ENCODE data around the gene SLC38A11. TPM values are rescaled to one million over a fixed set of nuclear protein-coding genes. Genes with fewer than 3 reads are reported as not detected.
"Not testable (repeated sequence)": the region's sequence is repeated elsewhere in the genome, so short reads cannot be mapped to it uniquely, and the experiment has no call there.

The SLC38A11 gene
- total and polyA plus RNA-seq, 2 of the 13 experiments (the other 11 are each of a cell fraction or from before 2014, with no cell fraction given) = 14.0 to 14.3 TPM

DNA sequence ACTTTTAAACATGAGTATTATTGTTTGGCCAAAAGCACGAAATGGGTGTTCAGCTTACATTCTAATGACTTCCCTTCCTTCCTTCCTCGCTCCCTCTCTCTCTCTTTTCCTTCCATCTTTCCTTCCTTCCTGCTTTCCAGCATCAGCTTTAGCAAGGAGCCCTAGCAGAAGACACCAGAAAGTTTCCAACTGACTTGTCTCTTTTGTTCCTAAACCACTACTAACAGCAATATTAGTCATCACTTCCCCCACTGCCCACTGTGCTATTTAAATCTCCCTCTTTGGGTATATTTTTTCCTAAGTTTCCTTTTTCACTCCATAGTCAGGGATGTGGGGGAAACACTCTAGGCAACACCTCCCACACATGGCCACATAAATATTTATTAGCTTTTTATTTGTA lies 25.4 kb upstream of the SLC38A11 start:
- H2AFZ ChIP-seq (ENCODE audit: low read length); FAIRE-seq; H3K4me2 ChIP-seq (ENCODE audit: low read depth, low read length); CTCF ChIA-PET (ENCODE audit: low intra/inter-chr PET ratio, low total read pairs); ATAC-seq; H3K4me3 ChIP-seq (replicated peaks in 1 of 3; ENCODE audit: insufficient read depth in 1 of 3, low read depth in 2 of 3, low read length in 3 of 3); POLR2A ChIA-PET; in situ Hi-C loops (cut with HindIII; ENCODE audit: extremely low pct_ligation_motif_present, low pct_unique_long_range_greater_than_20kb); H3K27me3 ChIP-seq (ENCODE audit: control insufficient read depth in 1 of 2, insufficient read depth in 2 of 2, low read length in 2 of 2); H4K20me1 ChIP-seq (ENCODE audit: insufficient read depth, low read length); H3K9ac ChIP-seq (ENCODE audit: insufficient read depth, low read depth, low read length); H3K36me3 ChIP-seq (replicated peaks in 1 of 2; ENCODE audit: control insufficient read depth in 1 of 2, insufficient read depth in 2 of 2, low read length in 2 of 2); BruUV-seq (replicated peaks); H3K27ac ChIP-seq (ENCODE audit: extremely low read length, insufficient read depth, low read length); H3K9me3 ChIP-seq (ENCODE audit: low read length); DNase-seq (ENCODE audit: low spot score); H3K4me1 ChIP-seq (ENCODE audit: insufficient read depth, low read length); H3K79me2 ChIP-seq (ENCODE audit: insufficient read depth, low read length): not testable (repeated sequence)
- WGBS (ENCODE audit: low lambda C conversion rate) = 55% methylated on average over 2 of the region's 2 CpGs
- intact Hi-C loops (cut with micrococcal nuclease; ENCODE audit: unreplicated experiment) = loop anchor here (5.0 kb wide), 1 partner anchor 1177 kb away; no protein-coding TSS in a partner anchor

DNA sequence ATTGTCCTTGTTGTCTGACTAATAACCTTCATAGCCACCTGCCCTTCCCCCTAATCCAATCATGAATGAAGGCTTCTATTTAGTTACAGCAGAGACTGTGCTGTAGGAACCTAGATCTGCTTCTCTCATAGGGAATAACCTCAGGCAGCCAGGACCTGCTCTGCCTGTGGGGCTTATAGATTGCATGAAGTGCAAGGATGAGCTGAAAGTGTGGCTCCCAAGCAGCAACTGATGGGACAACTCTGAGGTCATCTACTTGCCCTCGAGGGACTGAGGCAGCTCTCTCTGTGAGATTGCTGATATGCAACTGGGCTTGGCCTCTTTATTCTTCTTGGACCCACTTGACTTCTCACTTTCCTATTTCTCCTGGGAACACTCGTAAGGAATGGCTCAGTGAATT lies 23.8 kb upstream of the SLC38A11 start:
- CTCF ChIA-PET (ENCODE audit: low intra/inter-chr PET ratio, low total read pairs) = no interaction called here
- WGBS (ENCODE audit: low lambda C conversion rate) = 45% methylated on average over 2 of the region's 2 CpGs

More for the DNA sequence above, 23.8 kb upstream of the SLC38A11 start:
- Histone ChIP-seq H3K79me2 (ENCODE audit: insufficient read depth, low read length) (no peaks in the 10 kb centered on the region), H3K9me3 (ENCODE audit: low read length) (no peaks in the 10 kb centered on the region), H3K4me1 (ENCODE audit: insufficient read depth, low read length) (no peaks in the 10 kb centered on the region), H3K27me3 (ENCODE audit: control insufficient read depth in 1 of 2, insufficient read depth in 2 of 2, low read length in 2 of 2) (no peaks in the 10 kb centered on the region; a peak in 2 of 5 replicates), H4K20me1 (ENCODE audit: insufficient read depth, low read length) (no peaks in the 10 kb centered on the region), H3K27ac (ENCODE audit: extremely low read length, insufficient read depth, low read length) (no peak overlapping the region), H3K36me3 (replicated peaks in 1 of 2; ENCODE audit: control insufficient read depth in 1 of 2, insufficient read depth in 2 of 2, low read length in 2 of 2) (no peaks in the 10 kb centered on the region), H2AFZ (ENCODE audit: low read length) (no peak overlapping the region), H3K4me3 (replicated peaks in 1 of 3; ENCODE audit: insufficient read depth in 1 of 3, low read depth in 2 of 3, low read length in 3 of 3) (no peak overlapping the region), H3K4me2 (ENCODE audit: low read depth, low read length) (no peak overlapping the region), H3K9ac (ENCODE audit: insufficient read depth, low read depth, low read length) (no peak overlapping the region)
- intact Hi-C loops (cut with micrococcal nuclease; ENCODE audit: unreplicated experiment) = no loop called here
- POLR2A ChIA-PET = no interaction called here
- TF ChIP-seq ZNF235 (CRISPR knock-in tag; IDR thresholded peaks at IDR 0.05; ENCODE audit: borderline replicate concordance) (no peak), ZNF550 (CRISPR knock-in tag; IDR thresholded peaks at IDR 0.05; ENCODE audit: borderline replicate concordance) (no peak), RELA (CRISPR knock-in tag; IDR thresholded peaks at IDR 0.05) (no peak), AHR (CRISPR knock-in tag; IDR thresholded peaks at IDR 0.05) (no peak)
- TF ChIP-seq, protein P1, sequence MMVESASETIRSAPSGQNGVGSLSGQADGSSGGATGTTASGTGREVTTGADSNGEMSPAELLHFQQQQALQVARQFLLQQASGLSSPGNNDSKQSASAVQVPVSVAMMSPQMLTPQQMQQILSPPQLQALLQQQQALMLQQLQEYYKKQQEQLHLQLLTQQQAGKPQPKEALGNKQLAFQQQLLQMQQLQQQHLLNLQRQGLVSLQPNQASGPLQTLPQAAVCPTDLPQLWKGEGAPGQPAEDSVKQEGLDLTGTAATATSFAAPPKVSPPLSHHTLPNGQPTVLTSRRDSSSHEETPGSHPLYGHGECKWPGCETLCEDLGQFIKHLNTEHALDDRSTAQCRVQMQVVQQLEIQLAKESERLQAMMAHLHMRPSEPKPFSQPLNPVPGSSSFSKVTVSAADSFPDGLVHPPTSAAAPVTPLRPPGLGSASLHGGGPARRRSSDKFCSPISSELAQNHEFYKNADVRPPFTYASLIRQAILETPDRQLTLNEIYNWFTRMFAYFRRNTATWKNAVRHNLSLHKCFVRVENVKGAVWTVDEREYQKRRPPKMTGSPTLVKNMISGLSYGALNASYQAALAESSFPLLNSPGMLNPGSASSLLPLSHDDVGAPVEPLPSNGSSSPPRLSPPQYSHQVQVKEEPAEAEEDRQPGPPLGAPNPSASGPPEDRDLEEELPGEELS (CRISPR knock-in tag; IDR thresholded peaks at IDR 0.05) = no peak
- TF ChIP-seq, protein P2, sequence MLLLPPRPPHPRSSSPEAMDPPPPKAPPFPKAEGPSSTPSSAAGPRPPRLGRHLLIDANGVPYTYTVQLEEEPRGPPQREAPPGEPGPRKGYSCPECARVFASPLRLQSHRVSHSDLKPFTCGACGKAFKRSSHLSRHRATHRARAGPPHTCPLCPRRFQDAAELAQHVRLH (CRISPR knock-in tag; IDR thresholded peaks at IDR 0.05; ENCODE audit: borderline replicate concordance, low read depth) = no peak
- no peak; the same call in 2 of the 3 replicates for ATAC-seq
- DNase-seq (ENCODE audit: low spot score) = no peak
- FAIRE-seq = no peak
- BruUV-seq (replicated peaks) = no TSS peak
- in situ Hi-C loops (cut with HindIII; ENCODE audit: extremely low pct_ligation_motif_present, low pct_unique_long_range_greater_than_20kb) = no loop called here

Data from HepG2 (cell line).